IMR-90 (cell line): Measurements from ENCODE around the gene HACD2. TPM values are rescaled to one million over a fixed set of nuclear protein-coding genes. Genes with fewer than 3 reads are reported as not detected.

ENCODE experiments used
- ATAC-seq: fragments of 200-7000 bp; cut with Tn5 transposase; 2 replicates; pipeline ENCODE4 v1.9.1; 2020; ENCODE audit warnings: low read depth, mild to moderate bottlenecking, moderate library complexity
- BruUV-seq: library from RNA; stranded (reverse); fragments of 400-500 nt; replicated peaks from 2 replicates; lab custom pipeline; 2021; lab: Mats Ljungman, UMichigan
- CTCF ChIA-PET: fragments of 300-600 bp; formaldehyde crosslinking; extraction: SDS; loops from one replicate; lab custom pipeline; 2021; ENCODE audit warnings: antibody characterized with exemption; lab: Yijun Ruan, JAX
- POLR2A ChIA-PET: fragments of 300-600 bp; sonication (Branson Sonifier 250); formaldehyde crosslinking; loops from one replicate; lab custom pipeline; 2022; ENCODE audit warnings: antibody characterized with exemption; ENCODE audit not compliant: unreplicated experiment; lab: Charles Lee
- DNase-seq: peaks from one replicate; pipeline ENCODE4 v3.0.0; 2013
- H2AFZ ChIP-seq: replicated peaks from 2 replicates; pipeline ENCODE3; 2013; ENCODE audit warnings: low read length, mild to moderate bottlenecking; ENCODE audit not compliant: poor library complexity
- H2AK5ac ChIP-seq: 2 replicates; pipeline ENCODE4 v1.6.1; 2013; ENCODE audit warnings: low read depth, low read length, inconsistent platforms
- H2AK9ac ChIP-seq: replicated peaks from 2 replicates; pipeline ENCODE3; 2013; ENCODE audit warnings: mild to moderate bottlenecking, low read depth, low read length, moderate library complexity; ENCODE audit not compliant: poor library complexity
- H2BK120ac ChIP-seq: 2 replicates; pipeline ENCODE4 v1.6.1; 2013; ENCODE audit warnings: low read depth, low read length, inconsistent platforms
- H2BK15ac ChIP-seq: 3 replicates; pipeline ENCODE4 v1.6.1; 2013; ENCODE audit warnings: low read depth, low read length, inconsistent platforms
- H2BK20ac ChIP-seq: 2 replicates; pipeline ENCODE4 v1.6.1; 2013; ENCODE audit warnings: low read depth, mild to moderate bottlenecking, inconsistent platforms, low read length, moderate library complexity
- H2BK5ac ChIP-seq: 2 replicates; pipeline ENCODE4 v1.6.1; 2013; ENCODE audit warnings: mild to moderate bottlenecking, low read depth, low read length, inconsistent platforms; ENCODE audit not compliant: poor library complexity, severe bottlenecking
- H3K14ac ChIP-seq: replicated peaks from 2 replicates; pipeline ENCODE4 v1.6.1; 2013; ENCODE audit warnings: low read depth, low read length, inconsistent platforms
- H3K18ac ChIP-seq: 2 replicates; pipeline ENCODE4 v1.6.1; 2013; ENCODE audit warnings: low read depth, low read length, control low read depth
- H3K23ac ChIP-seq: 2 replicates; pipeline ENCODE4 v1.6.1; 2013; ENCODE audit warnings: low read depth, low read length, inconsistent platforms
- H3K27ac ChIP-seq: 2 replicates; pipeline ENCODE4 v1.5.1; 2013; ENCODE audit warnings: mild to moderate bottlenecking, control low read depth, low read length; ENCODE audit not compliant: insufficient read depth
- H3K27me3 ChIP-seq: 2 replicates; pipeline ENCODE4 v1.6.1; 2013; ENCODE audit warnings: low read length; ENCODE audit not compliant: control insufficient read depth, insufficient read depth
- H3K36me3 ChIP-seq: 2 replicates; pipeline ENCODE4 v1.6.1; 2013; ENCODE audit warnings: low read length, mixed read lengths; ENCODE audit not compliant: control insufficient read depth, insufficient read depth
- H3K4ac ChIP-seq: 2 replicates; pipeline ENCODE4 v1.6.1; 2013; ENCODE audit warnings: low read depth, low read length, inconsistent platforms
- H3K4me1 ChIP-seq: 2 replicates; pipeline ENCODE4 v1.6.1; 2013; ENCODE audit warnings: low read length, mixed read lengths; ENCODE audit not compliant: control insufficient read depth, insufficient read depth
- H3K4me2 ChIP-seq: 2 replicates; pipeline ENCODE4 v1.6.1; 2013; ENCODE audit warnings: low read depth, mild to moderate bottlenecking, control low read depth, low read length, moderate library complexity
- H3K4me3 ChIP-seq: 2 replicates; pipeline ENCODE4 v1.5.1; 2013; ENCODE audit warnings: low read depth, mild to moderate bottlenecking, control low read depth, low read length, moderate library complexity; ENCODE audit not compliant: insufficient read depth
- H3K56ac ChIP-seq: 2 replicates; pipeline ENCODE4 v1.6.1; 2013; ENCODE audit warnings: low read length, inconsistent platforms; ENCODE audit not compliant: insufficient read depth; ENCODE audit errors: extremely low read depth
- H3K79me1 ChIP-seq, 2 experiments: 2 replicates each; pipeline ENCODE4 v1.6.1; 2013; ENCODE audit warnings: low read length in 2 of 2, inconsistent platforms in 1 of 2, low read depth in 1 of 2
- H3K9ac ChIP-seq: 2 replicates; pipeline ENCODE4 v1.6.1; 2013; ENCODE audit warnings: low read depth, low read length, control low read depth
- H3K9me1 ChIP-seq: 2 replicates; pipeline ENCODE4 v1.6.1; 2013; ENCODE audit warnings: low read length, inconsistent platforms; ENCODE audit not compliant: insufficient read depth
- H3K9me3 ChIP-seq: 2 replicates; pipeline ENCODE4 v1.6.1; 2013; ENCODE audit warnings: low read length; ENCODE audit not compliant: control insufficient read depth, insufficient read depth
- H4K20me1 ChIP-seq: 2 replicates; pipeline ENCODE4 v1.6.1; 2013; ENCODE audit warnings: low read length, inconsistent platforms; ENCODE audit not compliant: insufficient read depth
- H4K5ac ChIP-seq: 2 replicates; pipeline ENCODE4 v1.6.1; 2013; ENCODE audit warnings: mild to moderate bottlenecking, low read depth, low read length, control low read depth
- H4K8ac ChIP-seq, 2 experiments: 2 replicates each; pipeline ENCODE4 v1.6.1; 2013; ENCODE audit warnings: low read depth in 2 of 2, low read length in 2 of 2, control low read depth in 1 of 2, inconsistent platforms in 1 of 2
- H4K91ac ChIP-seq: 2 replicates; pipeline ENCODE4 v1.6.1; 2013; ENCODE audit warnings: low read depth, low read length, inconsistent platforms; ENCODE audit not compliant: insufficient read depth
- CEBPB ChIP-seq: IDR thresholded peaks from 2 replicates; pipeline ENCODE4 v1.6.1; 2012; ENCODE audit warnings: low read depth, low read length, improper control_type of control experiment
- CHD1 ChIP-seq: IDR thresholded peaks from 2 replicates; pipeline ENCODE4 v1.6.1; 2012; ENCODE audit warnings: low read depth, low read length, improper control_type of control experiment
- MAFK ChIP-seq: IDR thresholded peaks from 2 replicates; pipeline ENCODE4 v1.6.1; 2012; ENCODE audit warnings: low read depth, low read length, improper control_type of control experiment
- MXI1 ChIP-seq: IDR thresholded peaks from 2 replicates; pipeline ENCODE4 v1.6.1; 2012; ENCODE audit warnings: low read depth, mild to moderate bottlenecking, low read length, moderate library complexity, borderline replicate concordance
- RAD21 ChIP-seq: IDR thresholded peaks from 2 replicates; pipeline ENCODE4 v1.6.1; 2012; ENCODE audit warnings: low read length, improper control_type of control experiment
- RCOR1 ChIP-seq: IDR thresholded peaks from 2 replicates; pipeline ENCODE4 v1.6.1; 2012; ENCODE audit warnings: mild to moderate bottlenecking, low read length, improper control_type of control experiment; ENCODE audit not compliant: insufficient replicate concordance
- RFX5 ChIP-seq: IDR thresholded peaks from 2 replicates; pipeline ENCODE4 v1.8.0; 2012; ENCODE audit warnings: low read depth, mild to moderate bottlenecking, low read length, moderate library complexity
- SMC3 ChIP-seq: fragments of 150-350 bp; IDR thresholded peaks from 2 replicates; pipeline ENCODE4 v1.6.1; 2016; ENCODE audit warnings: low read depth, mild to moderate bottlenecking, antibody characterized with exemption, low read length, moderate library complexity
- WGBS, 2 experiments: methylation state at CpG; one replicate each; pipeline versions ENCODE4 v1.1.5 to v1.1.7; 2013; ENCODE audit warnings: missing lambda C conversion rate in 2 of 2; ENCODE audit not compliant: insufficient read length in 1 of 2; ENCODE audit errors: extremely low coverage in 2 of 2; 5-methylcytosine and 5-hydroxymethylcytosine counted together
- dilution Hi-C: fragments of 300-500 bp; cut with HindIII; formaldehyde crosslinking; loops from one replicate; pipeline ENCODE4 v1.14.3; 2018; ENCODE audit warnings: low sequenced_read_pairs; ENCODE audit not compliant: unreplicated experiment
- in situ Hi-C: fragments of 300-500 bp; cut with MboI; formaldehyde crosslinking; loops from 3 replicates; pipeline ENCODE4 v1.14.3; 2019; ENCODE audit warnings: low sequenced_read_pairs, inconsistent platforms, mixed read lengths
- intact Hi-C: fragments of 100-400 bp; cut with micrococcal nuclease; formaldehyde crosslinking; loops from 2 replicates; pipeline ENCODE4 v1.10.0; 2022
- polyA plus RNA-seq, 3 experiments: library from polyadenylated mRNA; depleted of rRNA; stranded (reverse); fragments of >200 nt; gene quantifications; 2 replicates each; pipeline ENCODE4 v1.2.3, GENCODE V29; 2012; ENCODE audit warnings: low replicate concordance in 1 of 3
- total RNA-seq: library from RNA; depleted of rRNA; stranded (reverse); fragments of >200 nt; gene quantifications from 2 replicates; pipeline ENCODE4 v1.2.3, GENCODE V29; 2012
- TF ChIP-seq, protein P1 (sequence below): fragments of 150-350 bp; IDR thresholded peaks from 2 replicates; pipeline ENCODE4 v1.6.1; 2016; ENCODE audit warnings: low read depth, mild to moderate bottlenecking, low read length, moderate library complexity, borderline replicate concordance
- TF ChIP-seq, protein P2 (sequence below): fragments of 150-350 bp; IDR thresholded peaks from 2 replicates; pipeline ENCODE4 v1.6.1; 2017; ENCODE audit warnings: mild to moderate bottlenecking, antibody characterized with exemption, low read length, low read depth

Gene HACD2
- total and polyA plus RNA-seq, 2 of the 4 experiments (the other 2 are of a cell fraction), result 21.5 to 22.6 TPM

GRCh38 chr3:123485551-123485950 lies 99.3 kb downstream of the HACD2 start:
- Histone ChIP-seq H2AK9ac (peak overlapping the region; percentile 34), H3K56ac (no peak overlapping the region), H4K20me1 (no peaks in the 10 kb centered on the region), H3K18ac (no peak overlapping the region), H3K36me3 (peaks cover 3% of the 10 kb centered on the region; the same call in 1 of the 2 replicates), H4K5ac (no peak overlapping the region), H3K27me3 (peaks cover 25% of the 10 kb centered on the region), H2AK5ac (no peak overlapping the region), H2BK15ac (no peak overlapping the region), H3K14ac (no peak overlapping the region), H3K9me1 (no peaks in the 10 kb centered on the region), H3K4me1 (no peaks in the 10 kb centered on the region), H2AFZ (no peak overlapping the region), H4K91ac (no peak overlapping the region), H3K79me1 (no peaks in the 10 kb centered on the region), H3K4me2 (no peak overlapping the region), H3K23ac (no peak overlapping the region), H3K4ac (no peak overlapping the region), H2BK20ac (no peak overlapping the region), H3K4me3 (no peak overlapping the region), H3K27ac (no peak overlapping the region), H3K9me3 (no peaks in the 10 kb centered on the region), H2BK120ac (no peak overlapping the region), H2BK5ac (no peak overlapping the region), H4K8ac (no peak overlapping the region), H3K9ac (no peak overlapping the region)
- ATAC-seq (no peak), DNase-seq (no peak)
- intact Hi-C loops (no loop called here), in situ Hi-C loops (loop anchor here (5.0 kb wide), 1 partner anchor 158 kb away; no protein-coding TSS in a partner anchor), dilution Hi-C loops (no loop called here)
- ChIA-PET CTCF (no interaction called here), POLR2A (no interaction called here)
- BruUV-seq, result no TSS peak
- WGBS, 2 experiments, result 93% methylated on average over 3 of the region's 4 CpGs; no CpG with 5 or more reads in 1 of the 2 experiments
- TF ChIP-seq SMC3, result no peak
- no peak for TF ChIP-seq RCOR1
- TF ChIP-seq MAFK, result no peak
- no peak for TF ChIP-seq MXI1
- TF ChIP-seq, protein P1, sequence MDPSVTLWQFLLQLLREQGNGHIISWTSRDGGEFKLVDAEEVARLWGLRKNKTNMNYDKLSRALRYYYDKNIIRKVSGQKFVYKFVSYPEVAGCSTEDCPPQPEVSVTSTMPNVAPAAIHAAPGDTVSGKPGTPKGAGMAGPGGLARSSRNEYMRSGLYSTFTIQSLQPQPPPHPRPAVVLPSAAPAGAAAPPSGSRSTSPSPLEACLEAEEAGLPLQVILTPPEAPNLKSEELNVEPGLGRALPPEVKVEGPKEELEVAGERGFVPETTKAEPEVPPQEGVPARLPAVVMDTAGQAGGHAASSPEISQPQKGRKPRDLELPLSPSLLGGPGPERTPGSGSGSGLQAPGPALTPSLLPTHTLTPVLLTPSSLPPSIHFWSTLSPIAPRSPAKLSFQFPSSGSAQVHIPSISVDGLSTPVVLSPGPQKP, result no peak
- no peak for TF ChIP-seq RAD21
- TF ChIP-seq CEBPB, result no peak
- TF ChIP-seq CHD1, result no peak
- no peak for TF ChIP-seq RFX5
- TF ChIP-seq, protein P2, sequence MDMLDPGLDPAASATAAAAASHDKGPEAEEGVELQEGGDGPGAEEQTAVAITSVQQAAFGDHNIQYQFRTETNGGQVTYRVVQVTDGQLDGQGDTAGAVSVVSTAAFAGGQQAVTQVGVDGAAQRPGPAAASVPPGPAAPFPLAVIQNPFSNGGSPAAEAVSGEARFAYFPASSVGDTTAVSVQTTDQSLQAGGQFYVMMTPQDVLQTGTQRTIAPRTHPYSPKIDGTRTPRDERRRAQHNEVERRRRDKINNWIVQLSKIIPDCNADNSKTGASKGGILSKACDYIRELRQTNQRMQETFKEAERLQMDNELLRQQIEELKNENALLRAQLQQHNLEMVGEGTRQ, result no peak
